Spinal cord (tissue), 10 donors: ENCODE measurements around the gene USP11. TPM values are rescaled to one million over a fixed set of nuclear protein-coding genes. Genes with fewer than 3 reads are reported as not detected.

ENCODE experiments used
- DNase-seq, 6 donors: peaks; one replicate each; pipeline versions ENCODE4 v3.0.0 to v3.0.0-alpha.2; 2013 to 2015; ENCODE audit warnings: low spot score in 6 of 6, low read depth in 4 of 6
- H3K27ac ChIP-seq: one replicate; pipeline ENCODE4 v1.5.1; 2013; ENCODE audit warnings: low read depth, low read length, control low read depth
- H3K27me3 ChIP-seq: one replicate; pipeline ENCODE4 v1.6.1; 2013; ENCODE audit warnings: low read length; ENCODE audit not compliant: control insufficient read depth, insufficient read depth
- H3K36me3 ChIP-seq: one replicate; pipeline ENCODE4 v1.6.1; 2013; ENCODE audit warnings: low read length; ENCODE audit not compliant: control insufficient read depth, insufficient read depth
- H3K4me1 ChIP-seq: one replicate; pipeline ENCODE4 v1.6.1; 2013; ENCODE audit warnings: low read length; ENCODE audit not compliant: control insufficient read depth, insufficient read depth
- H3K4me3 ChIP-seq: one replicate; pipeline ENCODE4 v1.5.1; 2013; ENCODE audit warnings: low read depth, low read length, control low read depth
- H3K9me3 ChIP-seq: one replicate; pipeline ENCODE4 v1.6.1; 2013; ENCODE audit warnings: low read length; ENCODE audit not compliant: control insufficient read depth, insufficient read depth
- WGBS: methylation state at CpG from one replicate; pipeline ENCODE4 v1.1.5; 2013; ENCODE audit warnings: missing lambda C conversion rate; ENCODE audit not compliant: insufficient coverage; 5-methylcytosine and 5-hydroxymethylcytosine counted together
- polyA plus RNA-seq, 2 donors: library from polyadenylated mRNA; unstranded; fragments of 120-200 nt; gene quantifications; one replicate each; pipeline ENCODE4 v1.2.1, GENCODE V29; 2013; ENCODE audit not compliant: insufficient read length in 2 of 2
- total RNA-seq, 2 donors: library from RNA; depleted of rRNA in 1 of 2; stranded (reverse); fragments of 120-200 nt in 1 of 2; fragments of >200 nt in 1 of 2; gene quantifications; one replicate each; pipeline versions ENCODE4 v1.2.3 to v1.2.4, GENCODE V29; 2013 to 2014
- donor health status: healthy.

Gene USP11
- total and polyA plus RNA-seq, 4 donors: 75.4 to 251 (median 201) TPM

DNA sequence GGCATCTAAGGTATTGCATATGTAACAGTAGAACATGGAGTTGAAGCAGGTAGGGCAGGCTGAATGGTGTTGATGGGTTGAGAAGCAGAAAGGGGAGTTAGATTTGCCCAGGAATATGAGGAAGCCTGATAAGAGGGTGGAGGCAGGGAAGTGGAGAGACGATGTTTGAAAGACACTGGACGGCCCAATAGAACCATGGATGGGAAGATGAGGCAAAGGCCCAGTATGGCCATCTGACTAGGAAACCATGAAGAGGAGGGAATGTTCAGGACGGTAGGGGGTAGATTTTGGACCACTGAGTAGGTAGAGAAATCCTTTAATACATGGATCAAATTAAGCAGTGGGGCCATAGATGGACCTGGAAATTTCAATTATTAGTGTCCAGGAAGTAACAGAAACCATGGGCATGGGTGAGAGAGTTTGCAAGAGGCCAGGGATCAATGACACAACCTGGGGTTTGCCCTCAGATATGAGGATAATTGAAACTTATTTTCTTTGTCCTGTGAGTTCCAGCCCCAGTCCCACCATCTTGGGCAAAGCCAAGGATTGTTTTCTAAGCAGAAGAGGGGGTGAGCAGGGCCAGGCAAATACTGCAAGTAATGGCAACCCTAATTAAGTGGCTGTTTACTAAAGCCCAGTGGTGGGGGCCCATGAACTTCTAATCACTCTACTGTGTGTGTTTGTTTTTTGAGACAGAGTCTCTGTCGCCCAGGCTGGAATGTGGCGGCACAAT, 2.5 kb upstream of the USP11 start:
- Histone ChIP-seq H3K36me3 (peaks cover 35% of the 10 kb centered on the region), H3K4me1 (peaks cover 7% of the 10 kb centered on the region), H3K9me3 (no peaks in the 10 kb centered on the region), H3K27me3 (peaks cover 16% of the 10 kb centered on the region), H3K27ac (no peak overlapping the region), H3K4me3 (no peak overlapping the region)
- 91% methylated on average over 4 of the region's 5 CpGs for WGBS
- DNase-seq: no peak

DNA sequence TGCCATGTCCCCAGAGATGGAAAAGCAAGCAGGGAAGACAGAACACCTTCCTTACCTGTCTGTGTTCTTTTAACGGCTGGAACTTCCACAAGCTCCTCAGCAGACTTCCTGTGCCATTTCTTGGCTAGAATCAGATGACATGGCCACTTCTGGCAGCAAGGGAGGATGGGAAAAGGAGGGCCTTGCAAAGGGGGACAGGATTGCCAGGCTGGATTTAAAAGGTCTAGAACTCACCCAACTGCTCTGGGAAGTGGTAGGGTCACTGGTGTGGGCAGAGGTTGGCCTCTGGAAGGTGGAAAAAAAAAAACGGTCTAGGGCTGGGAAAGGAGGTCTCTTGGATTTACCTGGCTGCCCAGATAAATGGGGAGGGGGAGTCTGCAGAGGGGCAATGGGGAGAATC, 1.6 kb upstream of the USP11 start:
- no peak for DNase-seq
- H3K27me3 ChIP-seq: peaks cover 16% of the 10 kb centered on the region
- 67% methylated on average over 1 of the region's 2 CpGs for WGBS

DNA sequence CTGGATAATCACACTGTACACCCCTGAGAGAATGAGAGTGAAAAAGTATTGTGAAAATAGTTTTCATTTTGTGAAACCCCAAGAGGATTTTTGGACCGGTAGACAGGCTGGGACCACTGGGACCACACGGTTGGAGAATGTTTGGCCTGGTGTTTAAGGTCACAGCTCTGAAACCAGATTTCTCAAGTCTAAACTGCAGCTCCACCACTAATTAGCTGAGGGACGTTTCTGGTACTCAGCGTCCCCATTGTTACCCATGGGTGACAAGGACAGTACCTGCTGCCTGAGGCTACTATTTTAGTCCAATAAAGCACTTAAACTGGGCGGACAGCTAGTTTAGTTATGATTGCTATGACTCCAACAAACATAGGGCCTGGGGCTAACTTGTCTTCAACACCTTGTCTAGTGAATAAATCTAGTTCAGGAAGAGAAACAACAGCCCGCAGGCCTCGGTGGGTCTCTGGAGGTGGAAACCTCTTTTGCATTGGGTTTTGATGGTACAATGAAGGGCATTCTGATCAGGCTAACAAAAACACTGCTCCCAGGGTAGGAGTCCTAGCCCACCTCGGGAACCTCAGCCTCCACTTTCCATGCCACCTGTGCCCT, 509 bp upstream of the USP11 start:
- H3K4me1 ChIP-seq: peaks cover 10% of the 10 kb centered on the region
- whole genome bisulfite sequencing: 85% methylated on average over 5 of the region's 8 CpGs
- no peaks in the 10 kb centered on the region for H3K9me3 ChIP-seq
- H3K4me3 ChIP-seq: peak overlapping the region; percentile 87
- peaks cover 18% of the 10 kb centered on the region for H3K27me3 ChIP-seq
- peak overlapping the region; percentile 100 for H3K27ac ChIP-seq
- DNase-seq: no peak
- H3K36me3 ChIP-seq: peaks cover 15% of the 10 kb centered on the region

More for the DNA sequence above, 1.6 kb upstream of the USP11 start:
- Histone ChIP-seq H3K4me1 (peaks cover 7% of the 10 kb centered on the region), H3K4me3 (no peak overlapping the region), H3K9me3 (no peaks in the 10 kb centered on the region), H3K36me3 (peaks cover 26% of the 10 kb centered on the region), H3K27ac (no peak overlapping the region)

DNA sequence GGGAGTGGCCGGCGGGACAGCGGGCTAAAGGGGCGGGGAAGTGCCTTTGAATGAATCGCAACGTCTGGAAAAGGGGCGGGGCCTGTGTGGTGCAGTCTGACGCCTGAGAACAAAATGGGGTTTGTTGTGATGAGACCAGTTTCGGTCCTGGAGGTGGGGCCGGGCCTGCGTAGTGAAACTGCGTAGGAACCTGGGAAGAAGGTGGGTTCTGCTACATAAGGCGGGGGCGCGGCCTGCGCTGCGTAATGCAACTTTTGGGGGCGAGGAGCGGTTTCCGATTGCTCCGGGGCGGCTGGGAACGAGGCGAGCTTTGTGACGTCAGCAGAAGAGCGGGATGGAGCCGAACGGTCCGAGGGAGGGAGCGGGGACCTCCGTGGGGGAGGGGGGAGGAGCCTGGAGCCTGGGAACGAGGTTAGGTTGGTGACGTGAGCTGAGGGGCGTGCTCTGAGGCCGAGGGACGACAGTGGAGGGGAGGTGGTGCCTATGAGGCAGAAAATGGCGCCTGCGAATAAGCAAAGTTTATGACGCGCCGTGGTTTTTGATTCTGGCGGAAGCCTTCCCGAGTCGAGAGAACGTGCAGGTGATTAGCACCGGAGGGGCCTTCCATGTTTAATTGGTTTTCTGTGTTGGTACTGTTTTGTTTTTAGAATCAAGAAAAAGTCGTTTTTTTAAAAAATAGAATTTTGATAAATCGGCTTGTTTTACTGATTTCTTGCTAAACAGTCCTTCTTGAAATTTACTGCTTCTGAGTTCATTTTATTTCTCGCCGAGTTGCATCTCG, 714 bp downstream of the USP11 start:
- peaks cover 12% of the 10 kb centered on the region for H3K36me3 ChIP-seq
- WGBS: 8% methylated on average over 46 of the region's 51 CpGs

DNA sequence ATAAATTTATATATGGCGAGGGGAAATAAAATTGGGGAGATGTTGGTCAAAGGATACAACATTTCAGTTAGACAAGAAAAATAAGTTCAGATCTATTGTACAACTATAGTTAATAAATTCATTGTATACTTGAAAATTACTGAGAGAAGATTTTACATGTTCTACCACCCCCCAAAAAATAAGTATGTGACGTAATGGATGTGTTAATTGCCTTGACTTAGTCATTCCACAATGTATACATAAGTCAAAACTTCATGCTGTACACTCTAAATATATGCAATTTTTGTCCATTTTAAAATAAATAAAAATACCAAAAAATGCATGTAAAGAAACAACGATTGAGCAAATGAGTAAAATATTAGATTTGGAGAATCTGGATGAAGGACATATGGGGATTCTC, 1.8 kb downstream of the USP11 start:
- Histone ChIP-seq H3K4me3 (peak overlapping the region; percentile 87), H3K9me3 (no peaks in the 10 kb centered on the region), H3K36me3 (peaks cover 7% of the 10 kb centered on the region), H3K27ac (peak overlapping the region; percentile 100), H3K4me1 (peaks cover 12% of the 10 kb centered on the region), H3K27me3 (peaks cover 25% of the 10 kb centered on the region)
- no CpG with 5 or more reads among the region's 3 CpGs for WGBS
- no peak for DNase-seq

More for the DNA sequence above, 714 bp downstream of the USP11 start:
- Histone ChIP-seq H3K27ac (peak overlapping the region; percentile 100), H3K4me1 (peaks cover 12% of the 10 kb centered on the region), H3K27me3 (peaks cover 19% of the 10 kb centered on the region), H3K4me3 (peak overlapping the region; percentile 87), H3K9me3 (no peaks in the 10 kb centered on the region)
- peak; percentile 75 to 98 (median 86) for DNase-seq

DNA sequence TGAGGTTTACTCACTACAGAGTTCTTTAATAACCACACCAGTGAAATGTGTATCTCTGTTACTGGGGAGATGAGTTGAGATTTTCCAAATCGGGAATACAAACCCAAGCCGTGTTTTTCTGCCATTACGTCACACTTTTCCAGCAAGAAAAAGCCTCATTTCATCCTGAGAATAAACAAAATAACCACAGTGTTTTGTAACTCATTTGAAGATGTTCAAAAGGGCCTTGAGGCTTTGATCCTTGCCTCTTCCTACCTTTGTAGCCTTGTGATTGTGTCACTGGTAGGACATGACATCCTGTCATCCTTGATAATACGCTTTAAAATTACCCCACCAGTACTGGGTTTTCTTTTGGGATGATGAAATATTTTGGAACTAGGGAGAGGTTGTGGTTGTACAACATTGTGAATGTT, 2.9 kb downstream of the USP11 start:
- Histone ChIP-seq H3K27me3 (peaks cover 27% of the 10 kb centered on the region), H3K36me3 (peaks cover 13% of the 10 kb centered on the region), H3K9me3 (no peaks in the 10 kb centered on the region), H3K4me1 (peaks cover 12% of the 10 kb centered on the region), H3K4me3 (no peak overlapping the region), H3K27ac (no peak overlapping the region)
- DNase-seq: no peak
- 80% methylated on average over 1 of the region's 4 CpGs for WGBS

DNA sequence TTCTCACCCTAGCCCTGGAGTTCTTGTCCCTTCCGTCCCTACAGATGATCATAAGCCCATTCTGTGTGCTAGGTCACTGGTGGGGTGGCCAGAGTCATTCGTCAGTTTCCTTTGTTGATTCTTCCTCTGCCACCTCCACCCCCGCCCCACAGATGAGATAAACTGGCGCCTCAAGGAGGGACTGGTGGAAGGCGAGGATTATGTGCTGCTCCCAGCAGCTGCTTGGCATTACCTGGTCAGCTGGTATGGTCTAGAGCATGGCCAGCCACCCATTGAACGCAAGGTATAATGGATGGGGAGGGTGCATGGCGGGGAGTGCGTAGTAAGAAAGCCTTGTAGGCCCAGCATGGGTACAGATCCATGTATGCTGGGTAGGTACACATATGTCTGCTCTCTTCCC, 6.4 kb downstream of the USP11 start:
- WGBS: 79% methylated on average over 5 of the region's 8 CpGs
- DNase-seq: no peak
- H3K36me3 ChIP-seq: peaks cover 44% of the 10 kb centered on the region
- H3K4me1 ChIP-seq: peaks cover 5% of the 10 kb centered on the region
- H3K27ac ChIP-seq: no peak overlapping the region
- H3K9me3 ChIP-seq: no peaks in the 10 kb centered on the region
- peaks cover 22% of the 10 kb centered on the region for H3K27me3 ChIP-seq
- no peak overlapping the region for H3K4me3 ChIP-seq

DNA sequence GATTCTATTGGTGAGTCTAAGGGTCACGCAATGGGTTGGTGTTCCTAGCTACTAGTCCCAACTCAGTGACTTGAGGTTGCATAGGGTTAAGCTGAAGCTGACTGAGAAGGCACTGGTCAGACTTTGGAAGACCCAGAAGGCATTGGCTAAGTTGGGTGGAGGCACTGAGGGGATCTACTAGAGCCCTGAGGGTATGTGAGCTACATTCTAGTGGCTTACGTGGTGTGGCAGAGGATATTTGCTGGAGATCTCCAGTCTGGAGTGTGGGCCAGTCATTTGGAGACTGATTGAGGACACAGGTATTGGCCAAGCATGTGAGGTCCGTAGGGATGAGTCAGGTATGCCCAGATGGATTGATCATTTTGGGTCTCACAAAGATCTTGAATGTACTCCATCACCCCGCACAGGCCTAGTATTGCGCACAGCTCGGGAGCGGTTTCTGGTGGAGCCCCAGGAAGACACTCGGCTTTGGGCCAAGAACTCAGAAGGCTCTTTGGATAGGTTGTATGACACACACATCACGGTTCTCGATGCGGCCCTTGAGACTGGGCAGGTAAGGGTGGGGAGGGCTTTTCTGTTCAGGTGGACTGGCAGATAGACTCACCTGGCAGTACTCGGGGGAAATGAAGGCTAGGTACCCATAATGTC, 7.2 kb downstream of the USP11 start:
- H3K9me3 ChIP-seq: no peaks in the 10 kb centered on the region
- H3K4me3 ChIP-seq: no peak overlapping the region
- 95% methylated on average over 9 of the region's 12 CpGs for WGBS
- peaks cover 52% of the 10 kb centered on the region for H3K36me3 ChIP-seq
- DNase-seq: no peak
- peaks cover 5% of the 10 kb centered on the region for H3K4me1 ChIP-seq
- peaks cover 29% of the 10 kb centered on the region for H3K27me3 ChIP-seq
- H3K27ac ChIP-seq: no peak overlapping the region

DNA sequence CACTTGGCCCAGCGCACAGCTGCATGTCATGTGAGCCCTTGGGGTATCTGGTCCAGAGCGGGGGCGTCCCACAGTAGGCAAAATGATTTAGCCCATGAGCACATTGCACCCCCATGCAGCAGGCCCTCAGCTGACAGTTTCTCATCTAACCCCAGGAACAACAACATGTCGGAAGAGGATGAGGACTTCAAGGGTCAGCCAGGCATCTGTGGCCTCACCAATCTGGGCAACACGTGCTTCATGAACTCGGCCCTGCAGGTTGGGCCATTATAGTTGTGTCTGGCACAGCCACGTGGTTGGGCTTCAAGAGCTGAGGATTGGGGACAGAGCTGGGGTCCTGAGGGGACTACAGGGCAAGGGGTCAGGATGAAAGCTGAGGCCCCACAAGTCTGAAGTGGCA, 7.8 kb downstream of the USP11 start:
- Histone ChIP-seq H3K27me3 (peaks cover 30% of the 10 kb centered on the region), H3K36me3 (peaks cover 58% of the 10 kb centered on the region), H3K9me3 (no peaks in the 10 kb centered on the region), H3K27ac (no peak overlapping the region), H3K4me3 (no peak overlapping the region), H3K4me1 (peaks cover 5% of the 10 kb centered on the region)
- 80% methylated on average over 7 of the region's 7 CpGs for WGBS
- DNase-seq: no peak
